T47D (cell line): Measurements from ENCODE around the gene HS3ST2.
"Not testable (repeated sequence)": the region's sequence is repeated elsewhere in the genome, so short reads cannot be mapped to it uniquely, and the experiment has no call there.

ENCODE experiments used
- DNase-seq, 2 experiments: peaks; one replicate each; pipeline versions ENCODE4 v3.0.0 to v3.0.0-alpha.2; 2011 to 2012; ENCODE audit warnings: low read depth in 1 of 2, low spot score in 1 of 2
- JUND ChIP-seq: IDR thresholded peaks from 2 replicates; pipeline ENCODE4 v1.6.1; 2012; ENCODE audit warnings: low read depth
- in situ Hi-C: cut with HindIII; loops from 2 replicates; pipeline ENCODE4 v1.10.0; 2016; ENCODE audit warnings: low sequenced_read_pairs, low pct_unique_long_range_greater_than_20kb

The HS3ST2 gene

DNA sequence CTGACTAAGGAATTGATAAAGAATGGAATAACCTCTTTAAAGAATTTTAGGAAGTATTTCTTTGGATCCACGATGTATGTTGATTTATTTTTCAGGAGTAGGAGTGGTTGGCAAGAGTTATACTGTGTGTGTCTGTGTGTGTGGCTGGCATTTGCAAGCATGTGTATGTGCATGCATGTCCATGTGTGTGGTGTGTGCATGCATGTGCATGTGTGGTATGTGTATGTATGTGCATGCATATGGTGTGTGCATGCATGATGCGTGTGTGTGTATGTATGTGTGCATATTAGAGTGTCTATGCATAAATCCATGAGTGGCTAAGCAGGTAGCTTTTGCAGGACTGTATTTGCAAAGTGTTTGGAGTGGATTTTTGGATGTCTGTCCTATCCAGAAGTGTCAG lies 120.8 kb downstream of the HS3ST2 start:
- no peak for DNase-seq
- no peak for TF ChIP-seq JUND
- in situ Hi-C loops: no loop called here

DNA sequence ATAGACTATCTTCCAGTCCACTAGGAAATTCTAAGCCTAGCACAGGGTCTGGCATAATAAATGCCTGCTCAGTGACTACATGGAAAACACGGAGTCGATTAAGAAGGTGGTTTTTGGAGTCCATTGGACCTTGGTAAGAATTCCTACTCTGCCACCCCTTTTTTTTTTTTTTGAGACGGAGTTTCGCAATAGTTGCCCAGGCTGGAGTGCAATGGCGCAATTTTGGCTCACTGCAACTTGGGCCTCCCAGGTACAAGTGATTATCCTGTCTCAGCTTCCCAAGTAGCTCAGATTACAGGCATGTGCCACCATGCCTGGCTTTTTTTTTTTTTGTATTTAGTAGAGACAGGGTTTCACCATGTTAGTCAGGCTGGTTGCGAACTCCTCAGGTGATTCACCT lies 123.2 kb downstream of the HS3ST2 start:
- in situ Hi-C loops: no loop called here
- no peak for DNase-seq
- no peak for TF ChIP-seq JUND

DNA sequence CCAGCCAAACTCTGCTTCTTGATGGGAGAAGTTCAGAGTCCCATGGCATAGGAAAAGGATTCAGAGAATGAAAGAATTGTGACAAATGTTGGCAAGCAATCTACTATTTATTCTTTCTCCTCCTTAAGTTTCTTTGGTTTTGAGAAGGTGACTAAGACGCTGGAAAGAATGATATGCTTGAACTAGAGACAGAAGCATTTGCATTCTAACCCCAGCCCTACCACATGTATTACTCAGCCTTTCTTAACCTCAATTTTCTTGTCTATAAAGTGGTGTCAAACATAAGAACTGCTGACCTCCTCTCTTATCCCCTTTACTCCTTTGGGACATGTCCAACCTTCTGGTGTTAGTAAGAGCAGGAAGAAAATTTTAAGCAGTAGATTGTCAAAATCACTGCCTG lies 124.7 kb downstream of the HS3ST2 start:
- no peak for TF ChIP-seq JUND
- no peak for DNase-seq
- in situ Hi-C loops: no loop called here

DNA sequence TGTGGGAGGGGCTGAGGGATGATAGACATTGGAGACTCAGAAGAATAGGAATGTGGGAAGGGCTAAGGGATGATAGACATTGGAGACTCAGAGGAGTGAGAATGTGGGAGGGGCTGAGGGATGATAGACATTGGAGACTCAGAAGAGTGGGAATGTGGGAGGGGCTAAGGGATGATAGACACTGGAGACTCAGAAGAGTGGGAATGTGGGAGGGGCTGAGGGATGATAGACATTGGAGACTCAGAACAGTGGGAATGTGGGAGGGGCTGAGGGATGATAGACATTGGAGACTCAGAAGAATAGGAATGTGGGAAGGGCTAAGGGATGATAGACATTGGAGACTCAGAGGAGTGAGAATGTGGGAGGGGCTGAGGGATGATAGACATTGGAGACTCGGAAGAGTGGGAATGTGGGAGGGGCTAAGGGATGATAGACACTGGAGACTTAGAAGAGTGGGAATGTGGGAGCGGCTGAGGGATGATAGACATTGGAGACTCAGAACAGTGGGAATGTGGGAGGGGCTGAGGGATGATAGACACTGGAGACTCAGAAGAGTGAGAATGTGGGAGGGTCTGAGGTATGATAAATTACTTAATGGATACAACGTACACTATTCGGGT lies 125.9 kb downstream of the HS3ST2 start:
- DNase-seq, in situ Hi-C loops: not testable (repeated sequence)

DNA sequence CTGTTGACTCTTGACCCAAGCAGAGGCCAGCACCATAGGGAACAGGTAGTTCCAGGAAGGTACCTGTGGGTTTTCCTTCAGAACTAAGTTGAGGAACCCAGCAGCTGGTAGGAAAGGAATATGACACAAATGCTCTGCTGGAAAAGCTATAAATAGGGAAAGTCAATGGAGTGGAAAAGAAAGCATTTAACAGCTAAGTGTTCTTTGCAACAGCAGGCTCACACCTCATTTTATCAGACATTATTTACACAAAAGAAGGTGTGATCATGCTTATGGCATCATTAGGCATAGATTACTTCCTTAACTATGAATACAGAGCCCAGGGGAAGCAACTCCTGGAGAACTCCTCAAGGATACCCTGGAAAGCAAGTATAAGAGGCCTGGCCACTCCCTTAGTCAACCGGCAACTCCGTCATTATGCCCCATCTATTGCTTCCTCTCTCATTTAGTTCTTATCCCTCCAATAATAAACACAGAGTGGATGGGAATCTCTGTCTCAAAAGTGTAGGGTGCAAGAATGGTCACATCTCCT lies 128.1 kb downstream of the HS3ST2 start:
- in situ Hi-C loops: no loop called here
- no peak for DNase-seq
- no peak for TF ChIP-seq JUND

DNA sequence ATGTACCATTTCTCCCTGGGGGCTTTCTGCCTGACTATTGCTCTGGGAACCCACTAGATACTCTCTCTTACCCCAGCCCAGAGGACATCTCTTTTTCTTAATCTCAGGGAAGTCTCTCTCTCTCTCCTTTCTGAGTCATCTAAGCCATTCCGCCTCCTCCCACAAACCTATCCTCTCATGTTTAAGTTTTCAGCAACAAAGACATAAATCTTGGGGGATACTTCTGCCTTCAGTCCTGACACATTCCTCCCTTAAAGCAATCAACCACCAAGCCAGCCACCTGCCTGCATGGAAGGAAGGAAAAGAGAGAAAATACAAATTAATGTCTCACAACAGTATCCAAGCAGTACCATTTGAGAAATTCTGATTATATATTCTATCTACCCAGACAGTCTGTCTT lies 128.8 kb downstream of the HS3ST2 start:
- TF ChIP-seq JUND: no peak
- DNase-seq: no peak
- in situ Hi-C loops: no loop called here

DNA sequence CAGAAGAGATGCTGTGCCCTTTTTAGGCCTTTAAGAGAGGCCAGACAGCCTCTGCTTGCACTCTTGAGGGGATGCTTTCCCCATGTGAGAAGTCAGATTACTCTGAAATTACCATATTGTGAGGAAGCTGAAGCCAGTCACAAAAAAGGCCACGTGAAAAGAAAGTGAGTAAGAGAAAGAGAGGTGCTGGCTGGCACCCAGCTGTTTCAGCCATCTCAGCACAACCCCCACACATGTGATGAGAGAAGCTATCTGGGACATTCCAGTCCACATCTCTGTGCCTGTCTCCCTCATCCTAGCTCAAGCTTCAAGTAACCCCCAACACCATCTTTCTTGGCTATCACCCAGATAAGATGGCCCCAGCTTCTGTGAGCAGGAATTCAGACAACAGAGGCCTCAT lies 131.4 kb downstream of the HS3ST2 start:
- TF ChIP-seq JUND: no peak
- no peak for DNase-seq
- in situ Hi-C loops: no loop called here

DNA sequence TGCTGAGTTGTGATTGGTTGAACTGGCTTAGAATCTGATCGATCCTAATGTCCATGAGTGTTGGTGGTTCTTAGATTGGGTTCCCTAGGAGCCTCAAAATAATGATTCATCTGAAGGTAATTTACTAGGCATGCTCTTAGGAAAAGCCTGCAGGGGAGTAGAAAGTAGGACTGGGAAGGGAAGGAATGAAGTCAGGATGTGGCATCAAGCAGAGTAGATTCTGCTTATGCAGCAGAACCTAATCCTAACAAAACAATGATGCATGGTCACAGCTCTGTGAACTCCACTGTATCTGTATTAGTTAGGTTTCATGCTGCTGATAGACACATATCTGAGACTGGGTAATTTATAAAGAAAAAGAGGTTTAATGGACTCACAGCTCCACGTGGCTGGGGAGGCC lies 132.5 kb downstream of the HS3ST2 start:
- no peak for TF ChIP-seq JUND
- DNase-seq: no peak
- in situ Hi-C loops: no loop called here

DNA sequence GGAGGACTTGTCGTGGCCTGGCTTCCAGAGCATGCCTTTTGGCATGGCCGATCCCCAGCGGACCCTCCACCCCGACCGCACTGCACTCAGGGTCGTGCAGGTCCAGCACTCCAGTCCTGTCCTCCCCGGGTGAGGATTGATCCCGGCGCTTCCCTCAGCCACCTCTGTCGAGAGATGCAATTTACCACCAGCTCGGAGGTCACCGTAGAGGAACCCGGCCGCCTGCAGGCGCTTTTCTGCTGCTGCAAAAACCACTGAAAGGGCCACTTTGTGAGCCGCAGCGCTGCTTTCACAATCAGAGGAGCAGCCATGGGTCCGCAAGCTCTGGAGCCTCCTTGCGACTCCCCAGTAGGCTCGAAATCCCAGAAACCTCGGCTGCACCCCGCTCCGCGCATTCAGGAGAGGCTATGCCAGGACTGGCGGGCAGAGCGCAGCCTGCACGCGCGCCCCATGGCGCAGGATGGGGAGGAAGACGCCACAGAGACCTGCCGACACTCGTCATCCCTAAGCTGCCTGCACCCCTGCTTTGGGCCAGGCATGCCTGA lies 134.2 kb downstream of the HS3ST2 start:
- no peak for DNase-seq
- no peak for TF ChIP-seq JUND

DNA sequence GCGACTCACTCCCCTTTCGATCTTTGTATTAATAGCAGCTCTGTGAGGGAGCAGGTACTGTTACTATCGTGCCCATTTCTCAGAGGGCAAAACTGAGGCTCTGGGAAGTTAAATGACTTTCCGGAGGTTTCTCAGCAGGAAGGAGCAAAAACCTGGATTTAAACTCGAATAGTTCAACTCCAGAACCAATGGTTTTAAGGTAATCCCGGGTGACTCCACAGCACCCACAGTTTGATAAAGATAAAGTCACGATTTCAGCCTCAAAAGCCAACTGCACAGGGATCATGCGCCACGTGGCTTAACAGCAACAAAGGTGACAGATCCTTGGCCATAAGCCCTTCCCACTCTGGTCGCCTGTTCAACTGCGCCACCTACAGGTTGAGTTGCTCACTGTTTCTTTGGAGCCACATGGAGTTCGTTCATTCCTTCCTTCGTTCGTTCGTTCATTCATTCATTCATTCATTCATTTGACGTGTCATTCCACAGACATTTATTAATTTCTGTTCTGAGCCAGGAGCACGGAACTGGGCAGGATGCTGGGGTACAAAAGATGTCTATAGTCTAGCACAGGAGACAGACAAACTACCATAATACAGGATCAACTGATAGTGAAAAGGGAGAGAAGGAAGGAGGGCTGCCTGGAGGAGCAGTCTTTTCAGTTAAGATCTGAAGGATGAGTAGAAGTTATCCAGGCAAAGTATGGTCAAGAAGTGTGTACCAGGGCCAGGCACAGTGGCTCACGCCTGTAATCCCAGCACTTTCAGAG lies 134.8 kb downstream of the HS3ST2 start:
- in situ Hi-C loops: no loop called here
- peak; percentile 51 to 80 for DNase-seq
- TF ChIP-seq JUND: no peak

More for the DNA sequence above, 134.2 kb downstream of the HS3ST2 start:
- in situ Hi-C loops: no loop called here

DNA sequence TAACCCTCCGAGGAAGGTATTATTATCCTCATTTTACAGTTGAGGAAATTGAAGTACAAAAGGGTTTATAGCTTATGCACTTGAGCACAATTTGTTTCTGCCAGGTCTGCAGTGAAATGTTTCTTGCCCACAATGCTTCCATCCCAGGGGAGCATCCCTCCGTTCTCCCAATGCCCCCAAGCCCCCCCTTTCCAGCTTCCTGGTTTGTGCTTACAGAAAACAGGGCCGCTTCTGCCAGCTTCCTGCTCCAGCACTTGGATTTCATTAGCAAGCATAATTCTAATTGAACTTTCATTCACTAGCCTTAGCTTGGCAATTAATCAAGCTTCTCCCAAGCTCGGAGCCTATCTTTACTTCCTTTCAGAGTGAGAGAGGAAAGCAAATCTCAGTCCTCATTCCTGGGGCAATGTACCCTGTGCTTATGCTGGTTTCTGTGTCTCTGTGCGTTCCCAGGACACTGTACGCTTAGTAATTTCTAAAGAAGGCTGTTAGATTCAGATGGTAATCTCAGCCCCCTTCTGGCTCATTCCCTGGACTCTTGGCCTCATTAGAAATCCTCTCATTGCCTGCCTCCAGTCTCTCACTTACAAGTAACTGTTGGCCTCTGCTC lies 141.6 kb downstream of the HS3ST2 start:
- in situ Hi-C loops: no loop called here
- TF ChIP-seq JUND: no peak
- no peak for DNase-seq

DNA sequence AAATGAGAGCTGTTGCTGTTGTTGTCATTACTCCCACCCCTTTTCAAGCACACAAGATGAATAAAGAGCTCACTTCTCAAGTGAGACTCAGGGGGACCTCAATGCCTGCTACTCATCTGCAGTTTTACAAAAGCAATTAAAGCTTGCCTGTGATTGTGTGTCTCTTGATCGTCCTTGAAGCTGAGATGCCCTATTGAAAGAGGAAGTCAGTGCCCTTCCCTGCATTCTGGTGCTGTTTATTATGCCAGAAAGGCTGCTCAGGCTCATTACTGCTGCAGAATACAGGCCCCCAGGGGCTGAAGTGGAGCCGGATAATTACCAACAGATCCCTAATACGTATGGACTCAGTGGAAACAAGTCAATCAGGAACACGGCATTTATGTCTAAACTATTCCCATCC lies 147.2 kb downstream of the HS3ST2 start:
- in situ Hi-C loops: no loop called here
- no peak for DNase-seq
- TF ChIP-seq JUND: no peak

DNA sequence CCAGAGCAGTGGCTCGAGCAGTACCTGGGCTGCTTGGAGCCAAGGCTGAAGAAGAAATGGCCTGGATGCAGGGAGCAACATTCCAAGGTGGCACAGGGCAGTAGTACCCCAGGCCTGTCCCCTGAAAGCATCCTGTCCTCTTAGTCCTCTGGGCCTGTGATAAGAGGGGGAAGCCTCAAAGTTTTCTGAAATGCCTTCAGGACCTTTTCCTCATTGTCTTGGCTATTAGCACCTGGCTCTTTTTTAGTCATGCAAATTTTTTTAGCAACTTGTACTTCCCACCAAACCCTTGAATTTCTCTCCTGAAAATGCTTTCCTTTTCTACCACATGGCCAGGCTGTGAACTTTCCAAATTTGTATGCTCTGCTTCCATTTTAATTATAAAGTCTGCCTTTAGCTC lies 148.9 kb downstream of the HS3ST2 start:
- TF ChIP-seq JUND: no peak
- in situ Hi-C loops: no loop called here
- DNase-seq: no peak
